ENCODE results near the gene GEMIN5.
"Not testable (repeated sequence)": the region's sequence is repeated elsewhere in the genome, so short reads cannot be mapped to it uniquely, and the experiment has no call there.

GEMIN5 gene, protein sequence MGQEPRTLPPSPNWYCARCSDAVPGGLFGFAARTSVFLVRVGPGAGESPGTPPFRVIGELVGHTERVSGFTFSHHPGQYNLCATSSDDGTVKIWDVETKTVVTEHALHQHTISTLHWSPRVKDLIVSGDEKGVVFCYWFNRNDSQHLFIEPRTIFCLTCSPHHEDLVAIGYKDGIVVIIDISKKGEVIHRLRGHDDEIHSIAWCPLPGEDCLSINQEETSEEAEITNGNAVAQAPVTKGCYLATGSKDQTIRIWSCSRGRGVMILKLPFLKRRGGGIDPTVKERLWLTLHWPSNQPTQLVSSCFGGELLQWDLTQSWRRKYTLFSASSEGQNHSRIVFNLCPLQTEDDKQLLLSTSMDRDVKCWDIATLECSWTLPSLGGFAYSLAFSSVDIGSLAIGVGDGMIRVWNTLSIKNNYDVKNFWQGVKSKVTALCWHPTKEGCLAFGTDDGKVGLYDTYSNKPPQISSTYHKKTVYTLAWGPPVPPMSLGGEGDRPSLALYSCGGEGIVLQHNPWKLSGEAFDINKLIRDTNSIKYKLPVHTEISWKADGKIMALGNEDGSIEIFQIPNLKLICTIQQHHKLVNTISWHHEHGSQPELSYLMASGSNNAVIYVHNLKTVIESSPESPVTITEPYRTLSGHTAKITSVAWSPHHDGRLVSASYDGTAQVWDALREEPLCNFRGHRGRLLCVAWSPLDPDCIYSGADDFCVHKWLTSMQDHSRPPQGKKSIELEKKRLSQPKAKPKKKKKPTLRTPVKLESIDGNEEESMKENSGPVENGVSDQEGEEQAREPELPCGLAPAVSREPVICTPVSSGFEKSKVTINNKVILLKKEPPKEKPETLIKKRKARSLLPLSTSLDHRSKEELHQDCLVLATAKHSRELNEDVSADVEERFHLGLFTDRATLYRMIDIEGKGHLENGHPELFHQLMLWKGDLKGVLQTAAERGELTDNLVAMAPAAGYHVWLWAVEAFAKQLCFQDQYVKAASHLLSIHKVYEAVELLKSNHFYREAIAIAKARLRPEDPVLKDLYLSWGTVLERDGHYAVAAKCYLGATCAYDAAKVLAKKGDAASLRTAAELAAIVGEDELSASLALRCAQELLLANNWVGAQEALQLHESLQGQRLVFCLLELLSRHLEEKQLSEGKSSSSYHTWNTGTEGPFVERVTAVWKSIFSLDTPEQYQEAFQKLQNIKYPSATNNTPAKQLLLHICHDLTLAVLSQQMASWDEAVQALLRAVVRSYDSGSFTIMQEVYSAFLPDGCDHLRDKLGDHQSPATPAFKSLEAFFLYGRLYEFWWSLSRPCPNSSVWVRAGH (N-terminal part only)

DNA sequence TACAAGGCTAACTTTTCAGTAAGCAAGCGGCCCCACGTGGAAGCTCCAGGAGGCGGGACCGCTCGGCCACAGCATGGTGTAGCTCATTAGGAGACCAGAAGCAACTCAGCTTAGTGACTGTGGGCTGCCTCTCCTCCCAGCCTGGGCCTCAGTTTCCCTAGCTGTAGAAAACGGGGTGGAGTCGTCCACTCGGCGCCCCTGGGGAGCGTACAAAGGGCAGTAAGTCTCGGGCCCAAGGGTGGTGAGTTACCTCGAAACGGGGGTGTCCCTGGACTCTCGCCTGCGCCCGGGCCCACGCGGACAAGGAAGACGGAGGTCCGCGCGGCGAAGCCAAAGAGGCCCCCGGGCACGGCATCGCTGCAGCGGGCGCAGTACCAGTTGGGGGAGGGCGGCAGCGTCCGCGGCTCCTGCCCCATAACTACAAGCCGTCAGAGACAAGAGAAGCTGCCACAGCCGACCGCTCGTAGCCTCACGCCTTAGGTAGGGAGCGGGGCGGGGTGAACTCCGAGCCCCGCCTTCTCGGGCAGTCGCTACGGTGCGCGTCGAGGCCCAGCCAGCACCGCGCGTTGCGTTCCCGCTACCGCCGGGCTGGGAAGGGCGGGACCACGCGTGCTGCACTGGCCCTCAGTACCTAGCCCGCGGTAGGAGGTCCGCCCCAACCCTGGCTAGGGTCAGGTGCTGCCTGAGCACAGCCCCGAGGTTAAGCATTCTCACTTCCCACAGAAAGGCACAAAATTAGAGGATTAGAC lies at the start of gene GEMIN5:
Gene GEMIN5, minus strand, starts transcription at position 494 of the 749 bp plus-strand sequence. Its CDS starts 78 bp downstream, at position 416.
- peak; percentile 77 for DNase-seq (ENCODE audit: low spot score)

DNA sequence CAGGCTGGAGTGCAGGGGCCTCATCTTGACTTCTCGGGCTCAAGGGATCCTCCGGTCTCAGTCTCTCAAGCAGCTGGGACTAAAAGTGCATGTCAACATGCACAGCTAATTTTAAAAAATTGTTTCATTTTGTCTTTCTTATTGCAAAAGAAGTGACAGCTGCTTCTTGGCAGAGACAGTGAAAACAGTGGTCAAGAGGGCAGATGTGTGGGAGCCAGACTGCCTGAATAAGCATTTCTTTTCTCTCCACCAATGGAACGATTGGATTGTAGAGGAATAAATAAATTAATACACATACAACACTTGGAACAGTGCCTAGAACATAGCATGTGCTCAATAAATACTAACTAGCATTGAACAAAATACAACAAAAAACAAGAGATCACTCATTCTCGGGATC lies 48.1 kb upstream of the GEMIN5 start:
- no peak for DNase-seq (ENCODE audit: low spot score)

DNA sequence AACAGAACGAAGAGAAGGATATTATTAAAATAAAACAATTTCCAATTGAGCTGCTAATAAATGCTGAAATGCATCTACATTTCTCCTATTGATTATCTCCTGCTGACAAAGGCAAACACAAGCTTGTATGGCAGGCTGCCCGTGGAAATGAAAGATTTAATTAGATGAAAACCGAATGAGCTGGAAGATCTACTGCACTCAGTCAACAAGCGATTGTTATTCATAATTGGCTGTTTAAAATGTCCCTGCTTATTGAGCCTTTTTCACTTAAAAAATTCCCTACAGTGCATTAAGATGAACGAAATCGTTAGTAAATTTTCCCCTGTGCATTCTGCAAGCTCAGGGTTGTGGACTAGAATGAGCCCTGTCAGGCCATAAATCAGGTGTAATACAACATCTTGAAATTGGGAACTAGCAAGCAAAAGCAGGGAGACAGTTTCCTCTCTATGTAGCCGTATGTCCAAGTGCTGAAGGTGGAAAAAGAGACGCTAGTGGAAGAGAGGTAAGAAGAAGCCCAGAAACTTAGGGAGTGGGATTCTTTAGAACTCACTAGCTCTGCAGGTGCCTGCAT lies 47.0 kb upstream of the GEMIN5 start:
- DNase-seq (ENCODE audit: low spot score): no peak

DNA sequence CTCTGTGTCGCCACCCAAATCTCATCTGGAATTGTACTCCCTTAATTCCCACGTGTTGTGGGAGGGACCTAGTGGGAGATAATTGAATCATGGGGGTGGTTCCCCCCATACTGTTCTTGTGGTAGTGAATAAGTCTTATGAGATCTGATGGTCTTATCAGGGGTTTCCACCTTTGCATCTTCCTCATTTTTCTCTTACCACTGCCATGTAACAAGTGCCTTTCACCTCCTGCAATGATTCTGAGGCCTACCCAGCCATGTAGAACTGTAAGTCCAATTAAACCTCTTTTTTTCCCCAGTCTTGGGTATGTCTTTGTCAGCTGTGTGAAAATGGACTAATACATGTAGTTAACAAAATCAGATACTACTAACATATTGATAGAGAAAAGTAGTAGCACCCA lies 40.3 kb upstream of the GEMIN5 start:
- not testable (repeated sequence) for DNase-seq (ENCODE audit: low spot score)

DNA sequence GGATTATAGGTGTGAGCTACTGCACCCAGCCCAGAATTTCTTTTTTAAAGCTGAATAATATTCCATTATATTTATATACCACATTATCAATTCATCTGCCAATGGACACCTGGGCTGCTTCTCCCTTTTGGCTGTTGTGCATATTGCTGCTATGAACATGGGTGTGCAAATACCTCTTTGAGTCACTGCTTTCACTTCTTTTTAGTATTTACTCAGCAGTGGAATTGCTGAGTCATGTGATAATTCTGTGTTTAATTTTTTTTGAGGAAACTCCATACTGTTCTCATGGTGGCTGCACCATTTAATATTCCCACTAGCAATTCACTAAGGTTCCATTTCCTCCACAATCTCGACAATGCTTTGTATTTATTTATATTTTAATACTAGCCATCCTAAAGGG lies 39.4 kb upstream of the GEMIN5 start:
- no peak for DNase-seq (ENCODE audit: low spot score)

DNA sequence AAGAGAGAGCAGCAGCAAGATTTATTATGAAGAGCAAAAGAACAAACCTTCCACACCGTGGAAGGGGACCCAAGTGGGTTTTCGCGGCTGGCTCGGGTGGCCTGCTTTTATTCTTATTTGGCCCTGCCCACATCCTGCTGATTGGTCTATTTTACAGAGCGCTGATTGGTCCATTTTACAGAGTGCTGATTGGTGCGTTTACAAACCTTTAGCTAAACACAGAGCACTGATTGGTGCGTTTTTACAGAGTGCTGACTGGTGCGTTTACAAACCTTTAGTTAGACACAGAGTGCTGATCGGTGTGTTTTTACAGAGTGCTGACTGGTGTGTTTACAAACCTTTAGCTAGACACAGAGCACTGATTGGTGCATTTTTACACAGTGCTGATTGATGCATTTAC lies 38.1 kb upstream of the GEMIN5 start:
- not testable (repeated sequence) for DNase-seq (ENCODE audit: low spot score)

DNA sequence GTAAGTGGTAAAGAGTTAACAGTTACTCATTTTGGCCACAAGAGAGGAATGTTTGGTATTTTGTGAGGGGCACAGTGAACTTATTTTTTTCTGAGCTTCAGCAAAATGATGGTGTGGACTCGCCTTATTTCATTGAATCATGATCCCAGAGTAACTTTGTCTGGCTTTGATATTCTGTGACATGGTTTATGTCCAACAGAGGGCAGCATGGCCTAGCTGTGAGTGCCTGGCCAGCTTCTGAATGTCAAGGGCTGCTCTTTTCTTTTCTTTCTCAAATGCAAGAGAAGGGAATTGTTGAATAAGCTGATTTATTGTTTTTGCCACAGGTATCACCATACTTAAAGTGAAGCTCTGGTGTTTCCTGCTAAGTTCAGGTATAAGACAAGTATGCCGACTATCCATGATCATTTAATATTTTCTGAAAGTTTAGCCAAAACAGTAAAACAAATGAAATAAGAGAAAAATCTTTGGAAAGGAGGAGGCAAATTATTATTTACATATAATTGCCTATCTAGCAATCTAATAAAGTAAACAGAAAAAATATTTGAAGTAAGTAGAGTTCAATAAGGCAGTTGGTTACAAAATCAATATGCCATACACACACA lies 34.6 kb upstream of the GEMIN5 start:
- DNase-seq (ENCODE audit: low spot score): peak; percentile 62

DNA sequence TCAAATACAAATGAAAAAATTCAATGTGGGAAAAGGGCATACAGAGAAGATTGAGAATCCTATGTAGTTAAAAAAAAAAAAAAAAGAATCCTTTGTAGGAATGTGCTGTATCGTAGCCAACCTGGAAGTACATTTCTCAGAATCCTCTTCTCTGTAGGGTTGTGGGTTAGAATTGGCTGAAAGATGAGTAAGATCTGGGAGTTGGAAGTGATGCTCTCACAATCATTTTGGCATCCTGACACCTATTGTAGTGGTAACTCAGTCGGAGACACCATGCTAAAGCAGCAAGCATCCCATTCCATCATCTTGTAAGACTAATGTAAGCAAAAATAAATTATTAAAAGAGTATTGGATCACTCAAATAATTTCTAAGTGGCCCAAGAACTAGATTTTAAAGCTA lies 33.5 kb upstream of the GEMIN5 start:
- DNase-seq (ENCODE audit: low spot score): no peak

DNA sequence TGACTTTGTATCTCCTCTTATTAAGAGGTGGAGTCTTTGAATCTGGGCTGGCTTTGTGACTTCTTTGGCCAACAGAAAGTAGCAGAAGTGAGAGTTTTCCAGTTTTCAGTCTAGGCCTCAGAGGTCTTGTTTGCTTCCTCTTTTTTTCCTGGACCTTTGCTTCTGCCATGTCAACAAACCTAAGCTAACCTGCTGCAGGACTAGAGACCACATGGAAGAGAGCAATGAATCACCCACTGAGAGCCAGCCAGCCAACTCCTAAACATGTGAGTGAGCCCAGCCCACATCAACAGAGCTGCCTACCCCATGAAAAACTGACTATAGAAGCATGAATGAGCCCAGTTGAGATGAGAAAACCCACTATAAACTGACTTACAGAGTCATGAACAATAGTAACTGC lies 32.7 kb upstream of the GEMIN5 start:
- no peak for DNase-seq (ENCODE audit: low spot score)

DNA sequence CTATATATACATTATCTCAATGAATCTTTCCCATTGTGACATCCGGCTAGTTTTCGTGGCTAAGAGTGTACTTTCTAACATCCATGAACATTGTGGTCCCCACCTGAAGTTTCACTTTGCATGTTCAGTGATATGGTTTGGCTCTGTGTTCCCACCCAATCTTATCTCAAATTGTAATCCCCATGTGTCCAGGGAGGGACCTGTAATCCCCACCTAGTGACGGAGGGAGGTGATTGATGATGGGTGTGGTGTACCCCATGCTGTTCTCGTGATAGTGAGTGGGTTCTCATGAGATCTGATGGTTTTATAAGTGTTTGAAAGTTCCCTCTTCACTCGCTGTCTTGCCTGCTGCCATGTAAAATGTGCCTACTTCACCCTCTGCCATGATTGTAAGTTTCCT lies 30.9 kb upstream of the GEMIN5 start:
- DNase-seq (ENCODE audit: low spot score): no peak

DNA sequence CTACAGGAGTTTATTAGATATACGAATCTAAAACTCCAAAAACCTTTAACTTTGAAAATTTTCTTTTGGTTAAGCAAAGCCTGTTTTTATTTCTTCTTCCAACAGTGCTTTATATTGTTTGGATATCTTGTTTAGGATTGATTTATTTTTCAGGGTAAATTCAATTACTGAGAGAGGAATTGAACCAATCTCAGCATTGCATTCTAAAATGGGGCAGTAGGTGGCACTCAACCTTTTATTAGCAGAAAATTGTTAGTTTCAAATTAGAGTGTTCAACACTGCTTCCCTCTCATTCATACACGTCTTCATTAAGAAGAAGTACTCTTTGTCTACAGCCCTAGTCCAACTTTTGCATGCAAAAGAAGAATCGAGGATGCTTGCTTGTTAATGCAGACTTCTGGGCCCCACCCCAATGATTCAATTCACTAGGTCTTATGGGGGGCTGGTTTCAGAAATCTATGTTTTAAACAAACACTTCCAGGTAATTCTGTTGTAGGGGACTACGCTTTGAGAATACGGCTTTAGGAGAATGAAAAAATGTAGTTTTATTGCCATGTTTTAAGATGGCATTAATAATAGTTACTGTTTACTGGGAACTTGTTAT lies 29.5 kb upstream of the GEMIN5 start:
- DNase-seq (ENCODE audit: low spot score): peak; percentile 41

DNA sequence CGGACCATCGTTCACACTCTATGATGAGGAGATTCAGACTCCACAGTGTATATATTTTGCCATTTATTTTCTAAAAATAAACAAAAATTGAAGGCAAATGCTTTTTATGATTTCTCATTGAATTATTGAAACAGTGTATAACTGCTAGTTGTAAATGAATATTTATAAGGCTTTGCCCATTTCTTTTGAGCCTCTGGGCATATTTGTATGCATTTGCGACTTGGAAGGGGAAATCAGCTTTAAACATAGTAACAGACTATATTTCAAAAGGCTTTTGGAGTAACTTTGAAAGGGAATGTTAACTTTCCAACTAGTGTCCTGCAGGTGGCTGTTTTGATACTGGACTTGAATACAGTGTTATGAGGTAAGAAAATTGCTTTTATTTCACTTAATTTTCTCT lies 28.9 kb upstream of the GEMIN5 start:
- DNase-seq (ENCODE audit: low spot score): no peak

DNA sequence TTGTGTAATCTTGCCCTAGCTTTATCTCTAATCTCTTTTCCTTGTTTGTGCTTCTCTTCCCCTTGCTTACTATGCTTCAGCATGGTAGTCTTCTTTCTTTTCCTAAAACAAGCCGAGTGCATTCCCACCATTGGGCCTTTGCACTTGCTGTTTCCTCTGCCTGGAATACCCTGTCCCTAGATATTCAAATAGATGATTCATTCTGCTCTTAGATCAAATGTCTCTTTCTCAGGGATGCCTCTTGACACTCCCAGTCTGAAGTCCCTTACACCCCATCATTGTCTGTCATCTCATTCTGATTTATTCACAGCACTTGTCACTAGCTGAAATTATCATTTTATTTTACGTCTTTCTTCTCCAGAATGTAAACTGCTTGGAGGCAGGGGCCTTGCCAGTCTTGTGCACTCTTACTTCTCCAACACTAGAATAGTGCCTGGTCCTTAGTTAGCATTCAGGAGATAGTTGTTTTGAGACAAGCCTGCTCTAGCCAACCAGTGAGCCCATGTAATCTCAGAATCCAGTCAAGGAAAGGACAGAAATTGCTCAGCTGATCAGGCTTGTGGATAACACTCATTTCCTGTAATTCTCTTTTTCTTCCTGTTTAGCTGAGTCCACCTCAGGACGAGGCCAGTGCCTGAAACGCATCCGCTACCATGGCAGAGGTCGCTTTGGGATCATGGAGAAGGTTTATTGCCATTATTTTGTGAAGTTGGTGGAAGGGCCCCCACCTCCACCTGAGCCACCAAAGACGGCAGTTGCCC lies 28.2 kb upstream of the GEMIN5 start:
- no peak for DNase-seq (ENCODE audit: low spot score)

DNA sequence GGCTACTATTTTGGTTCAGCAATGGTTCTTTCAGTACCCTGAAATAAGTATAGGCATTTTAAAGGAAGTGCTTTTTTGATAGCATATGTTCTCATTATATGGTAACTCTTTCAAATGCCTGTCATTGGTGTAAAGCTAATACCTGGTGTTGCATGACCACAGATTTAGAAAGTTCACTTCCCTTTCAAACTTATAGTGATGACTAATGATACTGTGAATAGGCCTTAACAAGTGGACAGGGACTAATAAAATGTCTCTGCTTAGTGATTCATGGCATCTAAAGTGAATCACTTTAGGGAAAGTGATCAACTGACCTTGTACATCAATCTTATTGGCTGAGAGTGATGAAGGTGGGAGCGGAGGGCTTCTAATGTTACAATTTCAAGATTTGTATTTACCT lies 24.5 kb upstream of the GEMIN5 start:
- no peak for DNase-seq (ENCODE audit: low spot score)

DNA sequence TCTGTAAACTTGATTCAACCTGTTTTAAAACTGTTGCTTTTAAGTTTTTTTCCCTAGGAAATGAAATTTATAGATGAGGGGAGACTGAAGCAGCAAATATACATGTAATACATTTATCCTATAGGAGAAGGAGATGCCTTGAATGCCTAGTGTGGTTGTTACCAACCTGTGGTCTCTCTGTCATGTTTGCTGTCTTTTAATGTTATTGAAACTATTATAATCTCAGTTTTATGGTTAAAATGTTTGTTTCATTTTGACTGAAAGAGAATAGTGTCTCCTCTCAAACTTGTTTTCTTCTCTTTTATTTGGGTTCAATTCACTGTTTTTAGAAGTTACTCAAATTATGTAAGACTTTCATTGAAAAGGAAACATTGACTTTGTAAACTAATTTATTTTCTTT lies 18.7 kb upstream of the GEMIN5 start:
- no peak for DNase-seq (ENCODE audit: low spot score)

DNA sequence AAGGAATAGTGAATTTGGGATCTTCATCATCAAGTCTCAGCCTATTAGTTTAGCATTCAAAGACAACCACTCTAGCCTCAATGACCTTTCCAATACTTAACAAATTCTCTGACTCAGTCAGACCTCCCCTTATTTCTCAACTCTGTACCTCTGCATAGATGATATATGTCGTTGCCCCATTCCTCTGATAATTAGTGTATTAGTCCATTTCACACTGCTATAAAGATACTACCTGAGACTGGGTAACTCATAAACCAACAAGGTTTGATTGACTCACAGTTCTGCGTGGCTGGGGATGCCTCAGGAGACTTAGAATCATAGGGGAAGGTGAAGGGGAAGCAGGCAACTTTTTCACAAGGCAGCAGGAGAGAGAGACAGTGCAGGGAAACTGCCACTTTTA lies 11.8 kb upstream of the GEMIN5 start:
- DNase-seq (ENCODE audit: low spot score): no peak

DNA sequence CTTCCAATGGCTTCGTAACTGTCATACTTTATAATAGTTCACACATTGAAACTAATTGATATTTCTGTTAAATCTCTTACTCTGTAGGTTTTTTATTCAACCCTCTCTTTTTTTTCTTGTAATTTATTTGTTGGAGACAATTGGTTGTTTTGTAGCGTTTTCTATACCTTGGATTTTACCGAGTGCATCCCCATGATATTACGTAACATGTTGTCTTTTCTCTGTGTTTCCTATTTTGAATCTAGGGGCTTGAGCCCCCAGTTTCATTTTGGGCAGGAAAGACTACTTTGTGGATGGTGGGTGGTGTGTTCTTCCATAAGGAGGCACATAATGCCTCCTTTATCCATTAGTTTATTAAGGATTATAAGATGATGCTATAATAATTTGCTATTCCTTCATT lies 10.3 kb upstream of the GEMIN5 start:
- DNase-seq (ENCODE audit: low spot score): no peak

DNA sequence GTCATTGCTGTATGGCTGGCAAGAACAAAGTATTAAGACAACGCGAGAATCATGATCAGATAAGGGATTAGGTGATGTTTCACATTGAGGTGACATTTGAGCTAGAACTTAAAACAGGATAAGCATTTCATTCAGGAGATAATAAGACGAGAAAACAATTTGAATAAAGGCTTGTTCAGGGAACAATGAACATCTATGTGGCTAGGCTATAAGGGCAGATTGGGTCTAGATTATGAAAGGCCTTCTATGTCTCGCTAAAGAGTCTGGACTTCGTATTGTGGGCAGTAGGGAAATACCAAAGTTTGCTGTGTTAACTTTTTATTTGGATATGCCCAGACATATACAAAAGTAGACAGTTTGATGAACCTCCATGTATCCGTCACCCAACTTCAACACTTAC lies 9.8 kb upstream of the GEMIN5 start:
- peak; percentile 92 for DNase-seq (ENCODE audit: low spot score)

DNA sequence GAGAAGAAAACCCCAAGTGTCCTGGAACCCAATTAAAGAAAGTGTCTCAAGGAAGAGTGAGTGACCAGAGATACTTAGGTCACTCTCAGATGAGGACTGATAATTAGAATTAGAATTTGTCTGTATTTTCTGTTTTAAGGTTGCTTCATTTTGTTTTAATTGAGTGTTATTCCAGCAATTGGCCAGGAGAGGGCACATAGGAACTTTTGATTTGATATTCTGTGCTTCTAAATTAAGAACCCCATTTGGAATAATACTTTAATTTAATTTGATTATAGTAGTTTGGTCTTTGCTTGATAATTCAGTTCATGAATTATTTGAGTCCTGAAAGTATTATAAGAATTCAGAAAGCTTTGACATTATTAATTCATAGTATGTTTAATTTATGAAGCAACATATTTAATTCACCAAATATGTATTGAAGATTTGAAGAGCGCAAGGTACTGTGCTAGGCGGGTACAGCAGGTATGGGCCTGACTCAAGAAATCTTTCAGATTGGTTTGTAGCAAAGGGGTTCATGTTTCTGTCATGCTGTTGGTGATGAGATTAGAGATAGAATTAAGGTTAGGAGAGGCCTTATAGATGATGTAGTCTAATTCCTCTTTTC lies 7.8 kb upstream of the GEMIN5 start:
- DNase-seq (ENCODE audit: low spot score): peak; percentile 42

Measured in globus pallidus (tissue), 1 donor.